NCI-H69 (cell line): ENCODE measurements around the gene DIS3L2.

ENCODE experiments used
- DNase-seq: peaks from one replicate; lab custom pipeline; 2025; lab: John Stamatoyannopoulos, UW

Gene DIS3L2, protein sequence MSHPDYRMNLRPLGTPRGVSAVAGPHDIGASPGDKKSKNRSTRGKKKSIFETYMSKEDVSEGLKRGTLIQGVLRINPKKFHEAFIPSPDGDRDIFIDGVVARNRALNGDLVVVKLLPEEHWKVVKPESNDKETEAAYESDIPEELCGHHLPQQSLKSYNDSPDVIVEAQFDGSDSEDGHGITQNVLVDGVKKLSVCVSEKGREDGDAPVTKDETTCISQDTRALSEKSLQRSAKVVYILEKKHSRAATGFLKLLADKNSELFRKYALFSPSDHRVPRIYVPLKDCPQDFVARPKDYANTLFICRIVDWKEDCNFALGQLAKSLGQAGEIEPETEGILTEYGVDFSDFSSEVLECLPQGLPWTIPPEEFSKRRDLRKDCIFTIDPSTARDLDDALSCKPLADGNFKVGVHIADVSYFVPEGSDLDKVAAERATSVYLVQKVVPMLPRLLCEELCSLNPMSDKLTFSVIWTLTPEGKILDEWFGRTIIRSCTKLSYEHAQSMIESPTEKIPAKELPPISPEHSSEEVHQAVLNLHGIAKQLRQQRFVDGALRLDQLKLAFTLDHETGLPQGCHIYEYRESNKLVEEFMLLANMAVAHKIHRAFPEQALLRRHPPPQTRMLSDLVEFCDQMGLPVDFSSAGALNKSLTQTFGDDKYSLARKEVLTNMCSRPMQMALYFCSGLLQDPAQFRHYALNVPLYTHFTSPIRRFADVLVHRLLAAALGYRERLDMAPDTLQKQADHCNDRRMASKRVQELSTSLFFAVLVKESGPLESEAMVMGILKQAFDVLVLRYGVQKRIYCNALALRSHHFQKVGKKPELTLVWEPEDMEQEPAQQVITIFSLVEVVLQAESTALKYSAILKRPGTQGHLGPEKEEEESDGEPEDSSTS

DNA sequence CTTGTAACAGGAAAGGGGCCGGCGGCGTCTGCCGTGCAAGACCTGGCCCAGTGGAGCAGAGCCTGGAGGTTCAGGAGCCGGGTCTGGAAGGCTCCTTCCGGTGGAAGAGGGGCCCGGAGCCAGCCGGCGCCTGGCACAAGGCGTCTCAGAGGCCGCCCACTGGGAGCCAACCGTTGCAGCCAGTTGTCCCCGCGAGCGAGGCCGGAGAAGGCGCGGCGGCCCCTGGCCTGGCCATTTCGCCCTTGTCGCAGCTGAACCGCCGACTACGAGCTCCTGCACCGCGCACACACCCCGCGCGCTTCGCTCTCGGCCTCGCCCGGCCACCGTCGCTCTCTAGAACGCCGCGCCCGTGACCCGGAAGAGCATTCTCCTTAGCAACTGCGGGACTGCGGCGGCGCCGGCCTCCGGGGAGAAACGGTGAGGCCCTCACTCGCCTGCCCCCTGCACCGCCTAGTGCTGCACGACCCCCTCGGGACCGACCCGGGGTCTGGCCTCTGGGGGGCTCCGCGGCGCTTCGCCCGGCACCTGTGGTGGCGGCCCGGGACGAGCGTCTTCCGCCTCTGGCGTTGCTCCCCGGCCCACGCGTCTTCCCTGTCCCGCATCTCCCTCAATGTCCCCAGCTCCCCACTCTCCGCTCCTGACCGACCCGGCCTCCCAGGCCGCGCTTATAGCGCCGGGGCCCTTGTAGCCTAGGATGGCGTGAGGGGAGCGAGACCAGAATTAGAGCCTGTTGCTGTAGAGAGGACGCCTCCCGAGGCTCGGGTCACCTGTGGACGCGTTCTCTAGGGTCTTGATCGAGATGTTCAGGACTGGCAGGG is at the start of gene DIS3L2:
Gene DIS3L2 (plus strand): TSS at position 365 of the 818 bp plus-strand sequence. CDS start 53,215 bp downstream, outside the sequence.
- DNase-seq: peak; percentile 86

DNA sequence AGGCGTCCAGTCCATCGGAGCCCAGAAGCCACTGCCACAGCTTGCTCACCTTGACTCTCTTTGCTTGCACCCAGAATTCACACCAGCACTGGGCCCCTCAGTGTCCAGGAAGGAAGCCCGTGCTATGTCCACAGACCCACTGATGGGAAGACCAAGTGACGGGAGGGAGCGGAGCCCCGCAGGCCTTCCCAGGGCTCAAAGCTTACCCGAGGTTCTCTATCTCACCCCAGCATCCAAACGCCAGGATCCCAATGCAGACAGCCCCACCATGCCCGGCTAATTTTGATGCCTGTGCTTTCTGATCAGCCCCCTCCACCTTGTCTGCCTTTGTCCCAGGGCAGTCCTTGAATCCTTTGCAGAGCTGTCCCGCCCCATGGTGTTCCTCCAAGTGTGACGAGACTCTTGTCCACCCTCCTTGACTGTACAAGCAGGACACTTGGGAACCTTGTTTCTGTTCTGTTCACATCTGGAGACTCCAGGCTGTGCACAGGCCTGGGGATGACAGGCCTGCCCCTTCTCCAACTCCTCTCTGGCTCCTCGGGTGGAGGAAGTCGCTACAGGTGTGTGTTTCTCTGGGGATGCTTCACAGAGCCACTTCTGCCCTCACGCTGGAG is 47.3 kb upstream of the DIS3L2 start:
- no peak for DNase-seq

DNA sequence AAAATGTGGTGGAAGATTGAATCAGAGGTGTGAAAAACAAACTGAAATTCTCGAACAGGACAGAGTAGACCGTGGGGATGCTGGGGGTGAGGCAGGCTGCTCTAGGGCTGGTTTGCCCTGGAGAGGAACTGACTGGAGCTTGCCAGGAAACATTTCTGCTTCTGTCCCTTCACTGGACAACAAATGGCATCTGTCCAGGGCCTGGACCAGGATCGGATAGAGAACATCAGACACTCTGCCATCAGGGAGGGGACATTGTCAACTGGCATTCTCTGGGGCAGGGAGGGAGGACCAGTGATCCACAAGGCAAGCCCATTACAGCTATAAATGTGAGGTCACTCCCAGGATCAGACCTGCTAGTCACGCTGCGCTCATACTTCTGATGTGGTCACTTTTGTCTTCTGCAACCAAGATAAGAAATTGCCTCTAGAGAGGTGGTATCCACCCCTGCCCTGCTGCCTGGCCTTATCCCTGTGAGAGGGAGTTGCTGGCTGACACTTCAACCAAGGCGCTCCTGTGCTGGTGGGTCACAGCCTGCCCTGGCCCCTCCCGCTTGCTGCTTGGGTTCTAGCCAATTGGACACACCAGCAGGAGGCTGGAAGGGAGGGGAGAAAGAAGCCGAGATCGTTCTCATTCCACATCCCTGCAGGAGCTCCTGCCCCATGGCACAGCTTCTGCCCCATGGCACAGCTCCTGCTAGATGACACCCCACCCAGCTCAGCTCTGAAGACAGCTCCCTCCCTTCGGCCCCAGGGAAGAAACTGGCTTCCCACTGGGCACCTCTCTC is 44.0 kb upstream of the DIS3L2 start:
- DNase-seq: peak; percentile 56

DNA sequence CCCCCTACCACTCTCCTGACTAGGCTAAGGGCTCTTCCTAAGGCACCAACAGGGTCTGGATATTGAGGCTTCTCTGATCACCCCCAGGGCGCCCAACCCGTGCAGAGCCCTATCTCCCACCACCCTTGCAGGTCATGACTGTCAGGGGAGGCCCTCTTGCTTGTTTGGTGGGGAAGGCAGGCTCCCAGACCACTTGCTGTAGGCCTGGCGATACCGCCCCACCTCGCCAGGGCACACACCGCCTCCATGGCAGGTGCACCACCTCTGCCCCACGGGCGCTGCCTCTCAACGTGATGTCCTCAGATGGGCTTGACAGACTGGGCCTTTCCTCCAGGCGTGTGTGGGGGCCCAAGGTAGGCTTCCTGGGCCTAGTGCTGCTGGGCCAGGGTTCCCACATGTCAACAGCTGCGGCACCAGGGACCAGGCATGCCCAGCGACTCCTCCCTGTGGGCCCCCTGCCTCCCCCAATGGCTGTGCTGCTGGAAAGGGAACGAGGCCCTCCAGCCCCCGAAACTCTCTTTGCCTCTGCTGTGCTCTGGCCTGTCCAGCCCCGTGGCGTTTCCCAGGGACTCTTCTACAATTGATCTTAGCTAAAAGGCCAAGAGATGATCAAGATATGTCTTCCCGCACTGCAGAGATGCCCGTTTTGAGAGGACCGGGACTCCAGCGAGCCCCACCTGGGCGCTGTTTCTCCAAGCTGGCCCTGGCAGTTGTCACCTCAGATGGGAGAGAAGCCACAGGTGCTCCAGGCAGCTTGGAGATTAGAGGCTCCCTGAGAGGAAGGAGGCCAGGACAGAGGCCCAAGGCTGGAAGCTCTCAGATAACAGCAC is 42.8 kb upstream of the DIS3L2 start:
- DNase-seq: no peak

DNA sequence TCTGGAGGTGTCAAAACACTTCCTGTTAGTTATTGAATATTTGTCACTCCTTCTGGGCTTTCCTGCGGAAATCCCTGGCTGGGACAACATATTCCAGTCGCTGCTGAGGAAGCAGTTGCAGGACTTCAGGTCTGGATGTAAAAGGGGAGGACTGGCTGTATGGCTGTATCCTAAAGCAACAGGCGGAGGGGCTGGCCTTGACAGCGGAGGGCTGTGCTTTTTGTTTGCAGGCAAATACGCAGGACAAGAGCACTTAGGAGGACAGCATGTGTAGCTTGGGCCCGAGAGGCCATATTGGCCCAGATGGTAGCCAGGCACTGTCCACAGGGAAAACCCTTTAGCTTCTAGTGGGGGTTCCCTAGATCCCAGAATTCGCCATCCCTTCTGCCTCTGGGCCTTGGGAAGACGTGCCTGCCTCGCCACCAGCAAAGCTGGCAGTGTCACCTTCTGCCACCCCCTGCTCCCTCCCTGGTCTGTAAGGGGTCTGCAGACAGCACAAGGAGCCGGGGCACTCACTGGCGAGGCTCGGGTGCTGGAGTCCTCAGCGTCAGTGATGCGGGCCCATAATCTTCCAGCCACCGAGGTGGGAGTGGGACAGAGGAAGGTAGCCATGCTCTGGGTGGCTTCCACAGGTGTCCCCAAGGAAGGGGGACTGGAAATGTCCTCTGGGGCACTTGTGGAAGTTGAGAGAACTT is 42.0 kb upstream of the DIS3L2 start:
- no peak for DNase-seq

DNA sequence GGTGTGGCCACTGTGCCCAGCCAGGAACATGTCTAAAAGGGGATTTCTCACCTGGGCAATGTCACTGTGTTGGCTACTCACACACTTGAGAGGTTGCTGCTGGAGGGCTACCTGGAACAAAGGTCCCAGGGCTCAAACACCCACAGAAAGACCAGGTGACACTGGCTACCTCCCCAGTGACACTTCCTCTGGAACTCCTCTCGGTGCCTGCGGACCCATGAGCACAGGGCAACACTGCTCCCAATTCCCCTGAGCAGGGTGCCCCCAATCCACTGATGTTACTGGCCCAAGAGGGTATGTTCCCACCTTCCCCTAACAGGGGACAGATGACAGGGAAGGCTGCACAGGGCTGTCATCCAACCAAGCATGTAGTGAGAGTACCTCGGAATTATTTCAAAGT is 41.1 kb upstream of the DIS3L2 start:
- no peak for DNase-seq

DNA sequence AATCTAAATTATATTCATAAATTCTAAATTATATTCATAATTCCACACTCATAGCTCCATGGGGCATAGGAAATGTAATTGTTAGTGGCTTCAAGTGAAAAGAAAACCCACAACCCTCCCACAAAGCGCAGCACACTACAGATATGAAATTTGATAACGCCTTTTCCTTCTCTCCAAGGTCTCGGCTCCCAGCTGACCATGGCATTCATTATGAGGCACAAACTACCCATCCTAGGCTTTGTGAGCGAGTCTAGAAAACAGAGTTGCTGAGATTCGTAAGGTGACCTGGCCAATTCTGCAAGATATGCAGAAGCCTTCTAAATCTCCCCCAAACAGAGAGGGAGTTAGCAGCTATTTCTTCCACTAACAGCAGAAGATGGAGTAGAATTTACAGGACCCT is 40.7 kb upstream of the DIS3L2 start:
- no peak for DNase-seq

DNA sequence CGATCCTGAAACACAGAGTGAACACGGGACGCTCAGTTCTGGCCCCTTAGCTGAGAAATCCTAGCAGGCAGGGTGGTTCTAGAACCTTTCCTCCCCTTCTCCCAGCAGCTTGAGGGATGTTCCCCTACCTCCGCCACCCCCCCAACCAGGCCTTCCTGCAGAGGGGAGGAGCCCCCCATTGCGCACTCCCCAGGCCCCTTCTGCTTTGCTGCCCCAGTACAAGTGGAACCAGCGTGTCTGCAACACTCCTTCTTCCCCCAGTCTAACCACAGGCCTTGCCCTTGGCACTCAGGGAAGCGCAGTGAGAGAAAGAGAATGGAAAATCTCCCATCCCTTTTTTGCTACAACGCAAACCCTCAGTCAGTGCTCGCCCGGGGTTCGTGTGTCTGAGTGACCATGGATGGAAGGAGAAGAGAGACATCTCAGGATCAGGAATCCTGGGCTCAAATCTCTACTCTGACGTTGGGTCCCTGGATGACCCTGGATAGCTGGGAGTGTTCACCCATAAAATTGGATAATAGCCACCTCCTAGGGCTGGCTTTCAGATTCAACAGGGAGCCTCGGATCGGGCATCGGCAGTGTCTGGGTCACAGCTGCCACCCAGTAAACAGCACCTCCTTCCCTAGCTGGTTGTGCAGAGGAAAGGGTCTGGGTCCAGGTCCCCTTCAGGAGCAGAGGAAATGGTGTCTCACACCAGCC is 39.1 kb upstream of the DIS3L2 start:
- peak; percentile 64 for DNase-seq

DNA sequence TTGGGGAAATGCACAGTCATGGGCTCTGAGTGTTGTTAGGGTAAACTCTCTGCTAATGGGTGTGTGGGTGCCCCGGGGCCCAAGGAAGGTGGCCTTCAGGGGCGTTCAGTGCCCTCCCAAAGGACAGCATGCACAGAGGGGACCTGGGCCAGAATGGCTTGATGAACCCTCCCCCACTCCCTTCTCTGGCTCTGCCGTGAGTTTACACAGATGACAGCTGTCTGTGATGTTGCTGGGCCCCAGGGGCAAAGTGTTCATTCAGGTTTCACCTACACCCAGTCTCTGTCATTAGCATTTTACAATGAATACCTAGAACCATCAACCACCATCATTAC is 38.5 kb upstream of the DIS3L2 start:
- DNase-seq: peak; percentile 69

DNA sequence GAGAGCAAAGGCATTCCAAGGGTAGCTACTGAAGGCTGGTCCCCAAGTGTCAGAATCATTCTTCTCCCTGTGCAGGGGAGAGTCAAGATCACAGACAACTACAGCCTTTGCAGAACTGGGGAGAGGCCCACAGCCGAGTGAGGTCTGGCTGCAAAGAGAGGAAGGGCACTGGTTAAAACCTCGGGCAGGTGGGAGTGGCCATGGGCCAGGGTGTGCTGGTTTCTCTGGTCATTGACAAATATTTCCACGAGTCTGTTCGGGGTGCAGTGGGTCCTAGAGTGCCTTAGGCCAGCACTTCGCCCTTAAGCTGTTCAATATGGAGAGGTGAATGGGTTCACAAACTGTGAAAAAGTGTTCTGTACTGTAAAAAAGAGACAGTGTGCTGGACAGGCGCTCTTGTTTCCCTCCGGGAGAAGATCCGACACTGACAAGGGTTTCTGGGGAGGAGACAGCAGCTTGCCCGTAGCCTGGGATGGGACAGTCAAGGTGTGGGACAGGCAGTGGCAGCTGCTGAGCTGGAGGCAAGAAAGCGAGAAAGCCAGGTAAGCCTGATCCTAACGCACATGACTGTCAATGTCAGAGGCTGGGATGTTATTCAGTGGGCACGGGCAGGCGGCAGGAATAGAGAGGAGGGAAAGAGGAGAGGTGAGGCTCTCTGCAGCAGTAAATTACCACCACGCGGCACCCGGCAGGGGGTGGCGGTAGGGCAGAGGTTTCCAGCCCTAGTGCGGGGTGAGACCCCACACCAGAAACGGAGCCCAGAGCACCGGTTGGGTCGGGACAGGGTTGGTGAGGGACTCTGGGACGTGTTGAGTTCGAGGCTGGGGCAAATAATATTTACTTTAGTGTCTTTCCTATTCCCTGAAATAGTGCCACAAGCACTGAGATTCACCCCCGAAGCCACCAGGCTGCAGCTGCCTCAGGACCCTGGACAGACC is 37.3 kb upstream of the DIS3L2 start:
- DNase-seq: no peak

DNA sequence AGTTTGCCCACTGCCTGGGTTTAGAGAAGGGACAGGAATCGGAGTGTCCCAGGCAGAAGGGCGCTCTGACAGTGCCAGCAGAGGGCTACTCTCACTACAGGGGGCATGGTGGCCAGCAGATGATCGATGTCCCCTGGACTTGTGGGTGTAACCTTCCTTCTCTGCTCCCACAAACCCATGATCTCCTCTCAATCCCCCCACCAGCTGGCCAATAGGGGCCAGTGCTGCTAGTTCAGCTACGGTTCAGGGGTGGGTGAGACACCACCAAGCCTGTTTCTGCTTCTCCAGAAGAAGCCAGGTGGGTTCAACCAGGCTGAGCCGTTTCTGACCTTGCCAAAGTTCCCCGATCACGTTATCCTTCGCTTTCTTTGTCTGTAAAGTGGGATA is 36.6 kb upstream of the DIS3L2 start:
- no peak for DNase-seq

DNA sequence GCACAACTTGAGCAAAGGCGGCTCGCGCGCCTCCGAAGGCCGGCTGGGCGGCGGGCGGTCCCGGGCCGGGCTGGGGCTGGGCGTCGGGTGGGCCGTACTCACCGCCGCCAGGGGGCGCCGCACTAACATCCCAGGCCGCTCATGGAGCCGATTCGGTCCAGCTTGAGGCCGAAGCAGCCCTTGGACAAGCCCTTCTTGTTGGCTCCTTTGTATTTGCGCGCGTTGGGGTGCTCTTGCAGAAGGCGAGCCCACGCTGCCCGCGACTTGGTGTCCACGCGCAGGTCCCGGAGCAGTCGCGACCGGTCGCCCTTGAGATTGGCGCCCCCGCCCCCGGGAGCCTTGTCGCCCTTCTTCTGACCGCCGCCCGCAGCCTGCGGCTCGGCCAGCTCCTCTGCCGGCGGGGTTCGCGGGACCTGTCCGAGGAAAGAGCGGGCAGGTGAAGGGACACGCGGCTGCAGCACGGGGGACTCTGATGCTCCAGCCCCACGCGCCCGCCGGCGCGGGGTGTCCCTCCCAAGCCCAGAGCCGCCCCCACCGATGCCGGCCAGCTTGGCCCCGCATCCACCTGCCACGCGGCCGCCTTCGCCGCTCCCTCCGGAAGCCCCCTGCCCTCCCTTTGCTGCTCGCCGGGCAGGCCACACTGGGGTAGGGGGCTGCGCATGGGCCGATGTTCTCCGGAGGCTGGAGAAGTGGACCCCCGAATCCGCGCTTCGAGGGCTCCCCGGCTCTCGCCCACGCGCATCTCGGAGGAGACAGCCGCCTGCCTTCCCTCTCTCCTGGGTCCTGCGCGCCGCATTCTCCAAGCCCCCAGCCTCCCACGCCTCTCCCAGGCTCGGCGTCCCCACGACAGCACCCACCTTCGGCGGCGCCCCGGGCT is 36.0 kb upstream of the DIS3L2 start:
- DNase-seq: peak; percentile 74

DNA sequence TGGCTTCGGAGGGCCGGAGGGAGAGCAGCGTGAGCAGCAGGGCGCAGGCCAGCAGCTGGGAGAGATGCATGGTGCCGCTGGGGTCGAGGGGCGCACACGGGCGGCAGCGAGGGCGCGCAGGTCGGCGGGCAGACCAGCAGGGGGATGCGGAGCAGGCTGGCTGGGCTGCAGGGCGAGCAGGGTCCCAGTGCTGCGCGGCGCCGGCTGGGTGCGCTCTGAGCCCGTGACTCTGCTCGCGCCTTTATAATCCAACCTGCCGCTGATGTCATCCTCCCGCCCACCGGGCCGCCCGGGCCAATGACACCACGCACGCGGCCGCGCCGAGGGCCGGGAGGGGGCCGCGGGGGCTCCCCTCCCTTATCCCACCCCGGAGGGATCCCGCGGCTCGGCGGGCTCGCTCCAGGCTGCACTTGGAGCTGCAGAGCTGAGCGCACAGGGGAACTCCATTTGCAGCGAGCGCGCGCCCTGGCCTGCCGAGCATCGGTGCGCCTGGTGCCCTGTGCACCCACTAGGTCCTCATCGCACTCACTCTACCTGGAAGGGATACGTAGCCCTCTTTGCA is 35.3 kb upstream of the DIS3L2 start, which contains the start of gene NPPC:
Gene NPPC (minus strand): TSS at position 217 of the 562 bp plus-strand sequence. CDS start 147 bp downstream, at position 70.
- peak; percentile 89 for DNase-seq

DNA sequence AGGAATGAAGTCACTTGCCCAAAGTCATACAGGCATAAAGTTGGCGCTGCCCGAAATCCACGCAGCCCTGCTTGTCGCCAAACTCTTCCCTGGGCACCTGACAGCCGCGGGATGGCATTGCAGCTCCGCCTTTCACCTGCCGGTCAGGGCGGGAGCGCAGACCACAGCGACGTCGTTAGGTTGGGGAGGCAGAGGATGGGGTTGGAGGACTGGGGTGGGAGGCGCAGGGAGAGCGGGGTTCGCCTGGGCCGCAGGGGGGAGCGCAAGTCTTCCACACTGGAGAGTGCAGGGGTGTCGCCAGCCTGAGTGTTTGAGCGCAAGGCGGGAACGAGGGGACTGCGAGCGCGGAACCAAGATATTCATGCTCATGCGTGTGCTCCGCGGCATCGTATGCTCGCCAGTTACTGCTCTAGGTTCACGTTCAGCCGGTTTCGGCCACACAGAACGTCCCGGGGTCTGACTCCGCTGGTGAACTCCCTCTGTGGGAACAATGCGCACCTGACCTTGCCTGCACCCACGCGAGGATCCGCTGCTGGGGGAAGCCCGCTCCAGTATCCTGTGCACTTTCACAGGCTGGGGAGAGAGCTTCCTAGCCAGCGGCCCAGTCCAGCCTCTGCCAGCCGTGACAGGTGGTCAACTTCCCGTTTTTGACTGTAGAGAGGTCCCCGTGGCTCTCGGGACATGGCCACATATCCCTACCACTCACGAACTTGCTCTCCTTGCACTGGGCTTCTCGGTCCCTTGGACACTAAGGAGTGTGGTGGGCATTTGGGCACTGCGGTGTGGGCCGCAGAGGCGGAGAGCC is 34.5 kb upstream of the DIS3L2 start:
- peak; percentile 67 for DNase-seq

DNA sequence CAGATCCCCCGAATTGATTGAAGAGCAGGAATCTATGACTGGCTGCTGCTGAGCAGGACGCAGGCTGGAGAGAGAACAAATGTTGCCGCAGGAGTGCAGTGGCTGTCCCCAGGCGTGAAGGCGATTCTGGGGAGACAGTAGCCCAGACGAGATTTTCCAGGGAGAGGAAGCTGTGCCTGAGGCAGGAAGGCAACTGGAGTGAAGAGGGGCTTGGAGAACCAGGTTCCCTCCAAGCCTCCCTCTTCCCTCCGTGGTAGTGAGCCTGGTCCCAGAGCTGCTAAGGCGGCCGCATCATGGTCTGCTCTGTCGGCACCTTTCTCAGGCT is 34.0 kb upstream of the DIS3L2 start:
- DNase-seq: no peak

DNA sequence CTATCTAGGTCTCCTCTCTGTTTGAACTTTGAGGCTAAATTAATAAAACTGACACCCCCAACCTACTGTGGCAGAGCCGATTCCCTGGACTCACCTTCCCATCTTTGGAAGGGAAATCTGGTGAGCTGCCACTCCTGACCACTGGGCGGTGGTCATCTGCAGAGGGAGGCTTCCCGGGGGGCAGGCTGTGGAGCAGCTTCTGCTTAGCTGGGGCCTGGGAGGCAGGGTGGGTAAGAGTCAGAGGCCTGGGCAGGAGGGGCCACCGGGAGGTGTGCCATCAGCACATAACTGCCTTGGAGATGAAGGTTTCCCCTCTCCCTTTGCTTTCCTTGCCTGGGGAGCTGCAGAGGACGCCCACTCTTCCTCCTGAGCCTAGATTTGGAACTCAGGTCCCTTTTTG is 33.0 kb upstream of the DIS3L2 start:
- DNase-seq: peak; percentile 27
